Measurements from ENCODE around the gene C13orf46. TPM values are rescaled to one million over a fixed set of nuclear protein-coding genes. Genes with fewer than 3 reads are reported as not detected.
"Not testable (repeated sequence)": the region's sequence is repeated elsewhere in the genome, so short reads cannot be mapped to it uniquely, and the experiment has no call there.

The C13orf46 gene
- total and polyA plus RNA-seq, 4 donors = 0.10 to 0.17 TPM; not detected in 2

DNA sequence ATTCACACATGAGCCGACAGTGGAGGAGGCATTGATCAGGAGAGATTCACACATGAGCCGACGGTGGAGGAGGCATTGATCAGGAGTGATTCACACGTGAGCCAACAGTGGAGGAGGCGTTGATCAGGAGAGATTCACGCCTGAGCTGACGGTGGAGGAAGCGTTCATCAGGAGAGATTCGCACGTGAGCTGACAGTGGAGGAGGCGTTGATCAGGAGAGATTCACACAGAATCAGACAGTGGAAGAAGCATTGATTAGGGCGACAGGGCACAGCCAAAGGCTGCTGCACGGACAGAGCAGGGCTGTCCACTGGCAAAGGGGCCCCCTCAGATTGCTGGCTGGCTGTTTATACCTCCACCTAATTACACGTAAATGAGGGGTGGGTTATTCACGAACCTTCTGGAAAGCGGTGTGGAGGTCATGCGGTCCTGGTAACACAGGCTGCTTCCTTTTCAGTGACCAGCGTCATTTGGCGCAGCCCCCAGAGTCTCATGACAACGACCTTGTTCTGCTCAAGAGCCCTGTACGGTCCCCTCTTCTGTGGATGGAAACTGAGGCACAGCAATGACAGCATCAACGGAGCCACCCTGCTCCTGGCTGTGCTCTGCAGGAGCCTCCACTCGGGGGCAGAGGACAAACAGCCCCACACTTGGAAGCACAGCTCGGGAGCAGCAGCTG, 59.4 kb downstream of the C13orf46 start:
- no peak overlapping the region for H3K9ac ChIP-seq (ENCODE audit: low read depth in 1 of 2, low read length in 2 of 2)
- peak; percentile 20 for DNase-seq (ENCODE audit: low spot score)
- no peaks in the 10 kb centered on the region for H3K36me3 ChIP-seq (ENCODE audit: control insufficient read depth in 4 of 4, insufficient read depth in 3 of 4, low read depth in 1 of 4, low read length in 3 of 4)
- H3K27me3 ChIP-seq (ENCODE audit: control insufficient read depth in 4 of 4, insufficient read depth in 4 of 4, low read length in 3 of 4) = peaks cover 0 to 6% (median 1%) of the 10 kb centered on the region in 4 donors
- H3K4me1 ChIP-seq (ENCODE audit: control insufficient read depth in 4 of 4, insufficient read depth in 4 of 4, low read length in 3 of 4) = no peaks in the 10 kb centered on the region
- 80% methylated on average over 24 of the region's 24 CpGs for WGBS
- no peak overlapping the region for H3K27ac ChIP-seq (ENCODE audit: low read depth in 1 of 2, low read length in 2 of 2)
- H3K9me3 ChIP-seq (ENCODE audit: control insufficient read depth in 4 of 4, low read length in 3 of 4) = peaks cover 0 to 5% (median 2%) of the 10 kb centered on the region in 4 donors
- no peak overlapping the region for H3K4me3 ChIP-seq (ENCODE audit: low read depth in 1 of 3, low read length in 3 of 3)
- no peak for TF ChIP-seq SP1 (IDR thresholded peaks at IDR 0.05)
- TF ChIP-seq FOXA1 (IDR thresholded peaks at IDR 0.05) = no peak
- no peak for TF ChIP-seq HNF4G (IDR thresholded peaks at IDR 0.05)
- TF ChIP-seq RAD21 (IDR thresholded peaks at IDR 0.05) = no peak
- TF ChIP-seq, protein P1, sequence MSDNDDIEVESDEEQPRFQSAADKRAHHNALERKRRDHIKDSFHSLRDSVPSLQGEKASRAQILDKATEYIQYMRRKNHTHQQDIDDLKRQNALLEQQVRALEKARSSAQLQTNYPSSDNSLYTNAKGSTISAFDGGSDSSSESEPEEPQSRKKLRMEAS (IDR thresholded peaks at IDR 0.05) = no peak
- TF ChIP-seq EGR1 (IDR thresholded peaks at IDR 0.05; ENCODE audit: low read depth in 2 of 2) = no peak
- no peak for TF ChIP-seq ATF3 (IDR thresholded peaks at IDR 0.05)
- TF ChIP-seq YY1 (IDR thresholded peaks at IDR 0.05) = no peak
- TF ChIP-seq RXRA (IDR thresholded peaks at IDR 0.05) = no peak
- TF ChIP-seq GABPA (IDR thresholded peaks at IDR 0.05 in 1 of 2, conservative IDR thresholded peaks at IDR 0.05 in 1 of 2) = no peak

DNA sequence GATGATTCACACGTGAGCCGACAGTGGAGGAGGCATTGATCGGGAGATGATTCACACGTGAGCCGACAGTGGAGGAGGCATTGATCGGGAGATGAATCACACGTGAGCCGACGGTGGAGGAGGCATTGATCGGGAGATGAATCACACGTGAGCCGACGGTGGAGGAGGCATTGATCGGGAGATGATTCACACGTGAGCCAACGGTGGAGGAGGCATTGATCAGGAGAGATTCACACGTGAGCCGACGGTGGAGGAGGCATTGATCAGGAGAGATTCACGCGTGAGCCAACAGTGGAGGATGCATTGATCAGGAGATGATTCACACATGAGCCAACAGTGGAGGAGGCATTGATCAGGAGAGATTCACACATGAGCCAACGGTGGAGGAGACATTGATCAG, 60.0 kb downstream of the C13orf46 start:
- H3K27me3 ChIP-seq (ENCODE audit: control insufficient read depth in 4 of 4, insufficient read depth in 4 of 4, low read length in 3 of 4); H3K4me1 ChIP-seq (ENCODE audit: control insufficient read depth in 4 of 4, insufficient read depth in 4 of 4, low read length in 3 of 4): not testable (repeated sequence)

DNA sequence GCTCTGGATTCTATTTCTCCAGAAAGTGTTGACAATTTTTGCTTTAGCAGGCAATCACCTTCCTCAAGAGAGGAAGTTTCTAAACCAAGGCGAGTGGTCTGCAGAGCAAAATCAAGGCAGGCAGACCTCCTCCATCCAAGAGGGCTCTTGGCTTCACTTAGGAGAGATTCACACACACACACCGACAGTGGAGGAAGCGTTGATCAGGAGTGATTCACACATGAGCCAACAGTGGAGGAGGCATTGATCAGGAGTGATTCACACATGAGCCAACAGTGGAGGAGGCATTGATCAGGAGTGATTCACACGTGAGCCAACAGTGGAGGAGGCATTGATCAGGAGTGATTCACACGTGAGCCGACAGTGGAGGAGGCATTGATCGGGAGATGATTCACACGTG, 60.5 kb downstream of the C13orf46 start:
- H3K9ac ChIP-seq (ENCODE audit: low read depth in 1 of 2, low read length in 2 of 2); H3K9me3 ChIP-seq (ENCODE audit: control insufficient read depth in 4 of 4, low read length in 3 of 4); H3K4me3 ChIP-seq (ENCODE audit: low read depth in 1 of 3, low read length in 3 of 3); H3K36me3 ChIP-seq (ENCODE audit: control insufficient read depth in 4 of 4, insufficient read depth in 3 of 4, low read depth in 1 of 4, low read length in 3 of 4); H3K27me3 ChIP-seq (ENCODE audit: control insufficient read depth in 4 of 4, insufficient read depth in 4 of 4, low read length in 3 of 4); H3K27ac ChIP-seq (ENCODE audit: low read depth in 1 of 2, low read length in 2 of 2); H3K4me1 ChIP-seq (ENCODE audit: control insufficient read depth in 4 of 4, insufficient read depth in 4 of 4, low read length in 3 of 4): not testable (repeated sequence)
- peak; percentile 9 for DNase-seq (ENCODE audit: low spot score)
- 67% methylated on average over 8 of the region's 8 CpGs for WGBS

More for the DNA sequence above, 60.0 kb downstream of the C13orf46 start:
- H3K4me3 ChIP-seq (ENCODE audit: low read depth in 1 of 3, low read length in 3 of 3); H3K9ac ChIP-seq (ENCODE audit: low read depth in 1 of 2, low read length in 2 of 2); H3K9me3 ChIP-seq (ENCODE audit: control insufficient read depth in 4 of 4, low read length in 3 of 4); H3K36me3 ChIP-seq (ENCODE audit: control insufficient read depth in 4 of 4, insufficient read depth in 3 of 4, low read depth in 1 of 4, low read length in 3 of 4); H3K27ac ChIP-seq (ENCODE audit: low read depth in 1 of 2, low read length in 2 of 2): not testable (repeated sequence)
- DNase-seq (ENCODE audit: low spot score) = peak; percentile 19
- 94% methylated on average over 22 of the region's 22 CpGs for WGBS

DNA sequence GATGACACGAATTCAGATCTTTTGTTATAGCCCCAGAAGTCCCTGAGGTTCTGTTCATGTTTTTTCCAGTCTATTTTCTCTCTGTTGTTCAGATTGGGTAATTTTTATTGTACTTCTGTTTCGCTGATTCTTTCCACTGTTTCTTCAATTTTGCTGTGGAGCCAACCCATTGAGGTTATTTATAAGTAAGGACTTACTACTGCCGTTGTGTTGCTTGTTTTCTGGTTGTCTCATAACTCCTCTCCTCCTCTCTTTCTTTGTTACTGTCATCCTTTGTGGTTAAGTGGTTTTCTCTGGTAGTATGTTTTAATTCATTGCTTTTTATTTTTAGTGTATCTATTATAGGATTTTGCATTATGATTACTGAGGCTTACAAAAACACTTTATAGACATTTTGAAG, 61.3 kb downstream of the C13orf46 start:
- Histone ChIP-seq H3K9me3 (ENCODE audit: control insufficient read depth in 4 of 4, low read length in 3 of 4) (peaks cover 0 to 5% (median 2%) of the 10 kb centered on the region in 4 donors), H3K9ac (ENCODE audit: low read depth in 1 of 2, low read length in 2 of 2) (no peak overlapping the region), H3K27me3 (ENCODE audit: control insufficient read depth in 4 of 4, insufficient read depth in 4 of 4, low read length in 3 of 4) (peaks cover 0 to 11% (median 1%) of the 10 kb centered on the region in 4 donors), H3K36me3 (ENCODE audit: control insufficient read depth in 4 of 4, insufficient read depth in 3 of 4, low read depth in 1 of 4, low read length in 3 of 4) (no peaks in the 10 kb centered on the region), H3K4me1 (ENCODE audit: control insufficient read depth in 4 of 4, insufficient read depth in 4 of 4, low read length in 3 of 4) (no peaks in the 10 kb centered on the region), H3K27ac (ENCODE audit: low read depth in 1 of 2, low read length in 2 of 2) (no peak overlapping the region), H3K4me3 (ENCODE audit: low read depth in 1 of 3, low read length in 3 of 3) (no peak overlapping the region)
- 57% methylated on average over 3 of the region's 3 CpGs for WGBS
- TF ChIP-seq ATF3 (IDR thresholded peaks at IDR 0.05) (no peak), HNF4G (IDR thresholded peaks at IDR 0.05) (no peak), NR2F2 (IDR thresholded peaks at IDR 0.05) (no peak), FOXA1 (IDR thresholded peaks at IDR 0.05) (no peak), RAD21 (IDR thresholded peaks at IDR 0.05) (no peak)
- TF ChIP-seq, protein P2, sequence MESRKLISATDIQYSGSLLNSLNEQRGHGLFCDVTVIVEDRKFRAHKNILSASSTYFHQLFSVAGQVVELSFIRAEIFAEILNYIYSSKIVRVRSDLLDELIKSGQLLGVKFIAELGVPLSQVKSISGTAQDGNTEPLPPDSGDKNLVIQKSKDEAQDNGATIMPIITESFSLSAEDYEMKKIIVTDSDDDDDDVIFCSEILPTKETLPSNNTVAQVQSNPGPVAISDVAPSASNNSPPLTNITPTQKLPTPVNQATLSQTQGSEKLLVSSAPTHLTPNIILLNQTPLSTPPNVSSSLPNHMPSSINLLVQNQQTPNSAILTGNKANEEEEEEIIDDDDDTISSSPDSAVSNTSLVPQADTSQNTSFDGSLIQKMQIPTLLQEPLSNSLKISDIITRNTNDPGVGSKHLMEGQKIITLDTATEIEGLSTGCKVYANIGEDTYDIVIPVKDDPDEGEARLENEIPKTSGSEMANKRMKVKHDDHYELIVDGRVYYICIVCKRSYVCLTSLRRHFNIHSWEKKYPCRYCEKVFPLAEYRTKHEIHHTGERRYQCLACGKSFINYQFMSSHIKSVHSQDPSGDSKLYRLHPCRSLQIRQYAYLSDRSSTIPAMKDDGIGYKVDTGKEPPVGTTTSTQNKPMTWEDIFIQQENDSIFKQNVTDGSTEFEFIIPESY (IDR thresholded peaks at IDR 0.05) = no peak
- TF ChIP-seq, protein P1 (IDR thresholded peaks at IDR 0.05) = no peak
- TF ChIP-seq, protein P3, sequence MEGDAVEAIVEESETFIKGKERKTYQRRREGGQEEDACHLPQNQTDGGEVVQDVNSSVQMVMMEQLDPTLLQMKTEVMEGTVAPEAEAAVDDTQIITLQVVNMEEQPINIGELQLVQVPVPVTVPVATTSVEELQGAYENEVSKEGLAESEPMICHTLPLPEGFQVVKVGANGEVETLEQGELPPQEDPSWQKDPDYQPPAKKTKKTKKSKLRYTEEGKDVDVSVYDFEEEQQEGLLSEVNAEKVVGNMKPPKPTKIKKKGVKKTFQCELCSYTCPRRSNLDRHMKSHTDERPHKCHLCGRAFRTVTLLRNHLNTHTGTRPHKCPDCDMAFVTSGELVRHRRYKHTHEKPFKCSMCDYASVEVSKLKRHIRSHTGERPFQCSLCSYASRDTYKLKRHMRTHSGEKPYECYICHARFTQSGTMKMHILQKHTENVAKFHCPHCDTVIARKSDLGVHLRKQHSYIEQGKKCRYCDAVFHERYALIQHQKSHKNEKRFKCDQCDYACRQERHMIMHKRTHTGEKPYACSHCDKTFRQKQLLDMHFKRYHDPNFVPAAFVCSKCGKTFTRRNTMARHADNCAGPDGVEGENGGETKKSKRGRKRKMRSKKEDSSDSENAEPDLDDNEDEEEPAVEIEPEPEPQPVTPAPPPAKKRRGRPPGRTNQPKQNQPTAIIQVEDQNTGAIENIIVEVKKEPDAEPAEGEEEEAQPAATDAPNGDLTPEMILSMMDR (IDR thresholded peaks at IDR 0.05; ENCODE audit: low read depth, low read length, missing input control) = no peak
- TF ChIP-seq, protein P4, sequence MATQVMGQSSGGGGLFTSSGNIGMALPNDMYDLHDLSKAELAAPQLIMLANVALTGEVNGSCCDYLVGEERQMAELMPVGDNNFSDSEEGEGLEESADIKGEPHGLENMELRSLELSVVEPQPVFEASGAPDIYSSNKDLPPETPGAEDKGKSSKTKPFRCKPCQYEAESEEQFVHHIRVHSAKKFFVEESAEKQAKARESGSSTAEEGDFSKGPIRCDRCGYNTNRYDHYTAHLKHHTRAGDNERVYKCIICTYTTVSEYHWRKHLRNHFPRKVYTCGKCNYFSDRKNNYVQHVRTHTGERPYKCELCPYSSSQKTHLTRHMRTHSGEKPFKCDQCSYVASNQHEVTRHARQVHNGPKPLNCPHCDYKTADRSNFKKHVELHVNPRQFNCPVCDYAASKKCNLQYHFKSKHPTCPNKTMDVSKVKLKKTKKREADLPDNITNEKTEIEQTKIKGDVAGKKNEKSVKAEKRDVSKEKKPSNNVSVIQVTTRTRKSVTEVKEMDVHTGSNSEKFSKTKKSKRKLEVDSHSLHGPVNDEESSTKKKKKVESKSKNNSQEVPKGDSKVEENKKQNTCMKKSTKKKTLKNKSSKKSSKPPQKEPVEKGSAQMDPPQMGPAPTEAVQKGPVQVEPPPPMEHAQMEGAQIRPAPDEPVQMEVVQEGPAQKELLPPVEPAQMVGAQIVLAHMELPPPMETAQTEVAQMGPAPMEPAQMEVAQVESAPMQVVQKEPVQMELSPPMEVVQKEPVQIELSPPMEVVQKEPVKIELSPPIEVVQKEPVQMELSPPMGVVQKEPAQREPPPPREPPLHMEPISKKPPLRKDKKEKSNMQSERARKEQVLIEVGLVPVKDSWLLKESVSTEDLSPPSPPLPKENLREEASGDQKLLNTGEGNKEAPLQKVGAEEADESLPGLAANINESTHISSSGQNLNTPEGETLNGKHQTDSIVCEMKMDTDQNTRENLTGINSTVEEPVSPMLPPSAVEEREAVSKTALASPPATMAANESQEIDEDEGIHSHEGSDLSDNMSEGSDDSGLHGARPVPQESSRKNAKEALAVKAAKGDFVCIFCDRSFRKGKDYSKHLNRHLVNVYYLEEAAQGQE (IDR thresholded peaks at IDR 0.05) = no peak
- no peak for DNase-seq (ENCODE audit: low spot score)
